Measurements from ENCODE around the gene PHRF1. TPM values are rescaled to one million over a fixed set of nuclear protein-coding genes. Genes with fewer than 3 reads are reported as not detected.

The PHRF1 gene
- total RNA-seq, 4 donors from 2014 or later = 18.3 to 31.0 (median 19.3) TPM

GRCh38 chr11:586376-587316 lies 10.4 kb downstream of the PHRF1 start:
- no peak for DNase-seq
- 92 to 95% methylated on average over 25 to 27 of the region's 32 CpGs for WGBS, 2 donors

GRCh38 chr11:587546-587945 lies 11.3 kb downstream of the PHRF1 start:
- H3K9me3 ChIP-seq = no peaks in the 10 kb centered on the region
- 89 to 91% methylated on average over 8 of the region's 8 CpGs for WGBS, 2 donors
- no peaks in the 10 kb centered on the region for H3K4me1 ChIP-seq
- no peak for DNase-seq
- TF ChIP-seq CTCF (IDR thresholded peaks at IDR 0.05) (no peak), POLR2A (IDR thresholded peaks at IDR 0.05) (no peak)
- H3K27me3 ChIP-seq = no peaks in the 10 kb centered on the region
- H3K36me3 ChIP-seq = peaks cover 24 to 54% of the 10 kb centered on the region in 2 donors
- no peak overlapping the region for H3K27ac ChIP-seq
- intact Hi-C loops (cut with DNase I) = no loop called here
- no peak overlapping the region for H3K4me3 ChIP-seq (replicated peaks in 1 of 3)

More at GRCh38 chr11:586376-587316, 10.4 kb downstream of the PHRF1 start:
- no peak for TF ChIP-seq CTCF (IDR thresholded peaks at IDR 0.05)
- no peak for TF ChIP-seq POLR2A (IDR thresholded peaks at IDR 0.05)
- intact Hi-C loops (cut with DNase I) = no loop called here
- Histone ChIP-seq H3K36me3 (peaks cover 27 to 49% of the 10 kb centered on the region in 2 donors), H3K27me3 (no peaks in the 10 kb centered on the region), H3K4me3 (replicated peaks in 1 of 3) (no peak overlapping the region), H3K27ac (no peak overlapping the region), H3K4me1 (no peaks in the 10 kb centered on the region), H3K9me3 (no peaks in the 10 kb centered on the region)

GRCh38 chr11:587978-588380 lies 11.7 kb downstream of the PHRF1 start:
- no peak overlapping the region for H3K27ac ChIP-seq
- no peak for DNase-seq

GRCh38 chr11:589798-590197 lies 13.5 kb downstream of the PHRF1 start:
- no peak for DNase-seq
- no peak overlapping the region for H3K4me3 ChIP-seq (replicated peaks in 1 of 3)
- TF ChIP-seq CTCF (IDR thresholded peaks at IDR 0.05) (no peak), POLR2A (IDR thresholded peaks at IDR 0.05) (no peak)
- no peaks in the 10 kb centered on the region for H3K27me3 ChIP-seq
- H3K27ac ChIP-seq = no peak overlapping the region
- peaks cover 39 to 61% of the 10 kb centered on the region in 2 donors for H3K36me3 ChIP-seq
- intact Hi-C loops (cut with DNase I) = no loop called here
- WGBS, 2 donors = 92% methylated on average over 26 of the region's 26 CpGs
- H3K4me1 ChIP-seq = no peaks in the 10 kb centered on the region
- H3K9me3 ChIP-seq = no peaks in the 10 kb centered on the region

More at GRCh38 chr11:587978-588380, 11.7 kb downstream of the PHRF1 start:
- no peaks in the 10 kb centered on the region for H3K9me3 ChIP-seq
- WGBS, 2 donors = 71 to 78% methylated on average over 6 of the region's 6 CpGs
- no peaks in the 10 kb centered on the region for H3K27me3 ChIP-seq
- H3K4me3 ChIP-seq (replicated peaks in 1 of 3) = no peak overlapping the region
- no peak for TF ChIP-seq POLR2A (IDR thresholded peaks at IDR 0.05)
- no peak for TF ChIP-seq CTCF (IDR thresholded peaks at IDR 0.05)
- H3K36me3 ChIP-seq = peaks cover 29 to 57% of the 10 kb centered on the region in 2 donors
- no peaks in the 10 kb centered on the region for H3K4me1 ChIP-seq
- intact Hi-C loops (cut with DNase I) = no loop called here

GRCh38 chr11:590997-591396 lies 14.7 kb downstream of the PHRF1 start:
- WGBS, 2 donors = 78 to 80% methylated on average over 11 of the region's 11 CpGs
- H3K4me3 ChIP-seq (replicated peaks in 1 of 3) = no peak overlapping the region
- no peak for TF ChIP-seq CTCF (IDR thresholded peaks at IDR 0.05)
- no peak for TF ChIP-seq POLR2A (IDR thresholded peaks at IDR 0.05)
- no peaks in the 10 kb centered on the region for H3K4me1 ChIP-seq
- no peak for DNase-seq
- H3K27ac ChIP-seq = no peak overlapping the region
- H3K9me3 ChIP-seq = no peaks in the 10 kb centered on the region
- intact Hi-C loops (cut with DNase I) = no loop called here
- no peaks in the 10 kb centered on the region for H3K27me3 ChIP-seq
- peaks cover 39 to 66% of the 10 kb centered on the region in 2 donors for H3K36me3 ChIP-seq
